Stimulated activated naive CD8-positive, alpha-beta T cell treated with anti-CD3 and anti-CD28 coated beads, Interleukin-15, Interleukin-2, amounts not matched to agents 100 ng/mL and 50 ng/mL, for 24 hours (primary cell): ENCODE data around the gene IGFL2.
"Not testable (repeated sequence)": the region's sequence is repeated elsewhere in the genome, so short reads cannot be mapped to it uniquely, and the experiment has no call there.

Experiments used
- H3K27ac Mint-ChIP-seq: one replicate; pipeline ENCODE4 v1.8.0; 2021; ENCODE audit warnings: mild to moderate bottlenecking, mixed read lengths
- H3K27me3 Mint-ChIP-seq: one replicate; pipeline ENCODE4 v1.8.0; 2021; ENCODE audit warnings: mixed read lengths
- H3K36me3 Mint-ChIP-seq: one replicate; pipeline ENCODE4 v1.8.0; 2021; ENCODE audit warnings: low read depth, mixed read lengths
- H3K4me1 Mint-ChIP-seq: one replicate; pipeline ENCODE4 v1.8.0; 2021; ENCODE audit warnings: low read depth, mixed read lengths
- H3K4me3 Mint-ChIP-seq: one replicate; pipeline ENCODE4 v1.8.0; 2021; ENCODE audit warnings: mild to moderate bottlenecking, mixed read lengths
- H3K9me3 Mint-ChIP-seq: one replicate; pipeline ENCODE4 v1.8.0; 2021; ENCODE audit warnings: mixed read lengths

IGFL2 gene

DNA sequence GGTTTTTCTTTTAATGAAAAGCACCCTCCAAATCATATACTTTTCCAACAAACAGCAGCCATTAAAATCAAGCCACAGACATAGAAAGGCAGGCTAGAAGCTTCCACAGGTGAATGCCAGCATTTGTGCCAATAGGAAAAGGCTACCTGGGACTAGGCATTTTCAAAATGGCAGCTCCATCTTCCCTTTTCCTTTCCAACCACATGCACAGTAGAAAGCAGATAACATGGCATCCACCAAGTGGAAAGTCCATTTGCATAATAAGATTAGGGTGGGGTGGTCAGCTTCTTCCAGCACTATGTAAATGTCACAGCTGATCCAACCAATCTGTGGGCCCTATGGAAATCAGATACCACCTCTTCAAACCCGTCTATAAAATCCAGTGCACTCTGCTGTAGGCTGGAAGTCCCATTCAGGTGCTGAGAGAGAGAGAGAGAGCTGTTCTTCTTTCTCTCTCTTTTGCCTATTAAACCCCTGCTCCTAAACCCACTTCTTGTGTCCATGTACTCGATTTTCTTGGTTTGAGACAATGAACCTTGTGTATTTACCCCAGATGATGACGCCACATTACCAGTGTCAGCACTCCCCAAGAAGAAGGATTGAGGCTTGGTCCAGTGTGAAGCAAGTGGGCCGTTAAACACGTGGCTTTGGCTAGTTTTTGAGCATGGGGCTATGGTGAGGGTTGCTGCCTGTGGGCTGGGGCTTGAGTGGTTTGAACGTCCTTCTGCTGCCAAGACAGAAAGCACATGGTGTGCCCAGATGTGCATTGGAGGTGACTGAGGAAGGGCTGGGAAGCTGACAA is 57.3 kb downstream of the IGFL2 start:
- Mint-ChIP-seq H3K36me3 (no peaks in the 10 kb centered on the region), H3K4me3 (no peak overlapping the region), H3K27ac (no peak overlapping the region), H3K27me3 (peaks cover 48% of the 10 kb centered on the region), H3K4me1 (peaks cover 9% of the 10 kb centered on the region), H3K9me3 (no peaks in the 10 kb centered on the region)

GRCh38 chr19:46206176-46206575 is 58.1 kb downstream of the IGFL2 start:
- Mint-ChIP-seq H3K27ac (no peak overlapping the region), H3K9me3 (no peaks in the 10 kb centered on the region), H3K4me3 (no peak overlapping the region), H3K36me3 (no peaks in the 10 kb centered on the region), H3K27me3 (peaks cover 55% of the 10 kb centered on the region), H3K4me1 (peaks cover 9% of the 10 kb centered on the region)

DNA sequence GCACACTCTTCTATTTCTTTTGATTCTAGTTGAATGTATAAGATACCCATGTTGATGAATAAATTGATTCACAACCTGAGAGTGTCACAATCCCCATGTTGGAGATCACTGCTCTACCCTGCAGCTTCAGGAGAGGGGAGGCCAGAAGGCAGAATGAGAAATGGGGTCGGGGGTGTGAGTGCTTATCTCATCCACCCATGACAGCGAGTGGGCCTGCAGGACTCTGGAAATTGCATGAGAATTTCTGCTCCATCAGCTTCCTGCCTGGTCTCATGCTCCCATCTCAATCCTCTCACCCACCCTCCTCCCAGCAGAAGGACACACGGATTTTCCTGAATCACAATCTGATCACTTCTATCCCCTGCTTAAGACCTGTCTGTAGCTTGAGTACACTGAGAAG is 58.6 kb downstream of the IGFL2 start:
- no peaks in the 10 kb centered on the region for H3K36me3 Mint-ChIP-seq
- no peak overlapping the region for H3K27ac Mint-ChIP-seq
- H3K9me3 Mint-ChIP-seq = no peaks in the 10 kb centered on the region
- H3K27me3 Mint-ChIP-seq = peaks cover 51% of the 10 kb centered on the region
- no peak overlapping the region for H3K4me3 Mint-ChIP-seq
- peaks cover 9% of the 10 kb centered on the region for H3K4me1 Mint-ChIP-seq

- H3K27ac Mint-ChIP-seq = not testable (repeated sequence)
These were observed 59.8 kb downstream of the IGFL2 start for GRCh38 chr19:46207858-46208257.

GRCh38 chr19:46209051-46209450 is 61.0 kb downstream of the IGFL2 start:
- Mint-ChIP-seq H3K9me3 (no peaks in the 10 kb centered on the region), H3K27me3 (peaks cover 44% of the 10 kb centered on the region)

More at GRCh38 chr19:46207858-46208257, 59.8 kb downstream of the IGFL2 start:
- H3K36me3 Mint-ChIP-seq, H3K9me3 Mint-ChIP-seq, H3K4me1 Mint-ChIP-seq, H3K4me3 Mint-ChIP-seq: not testable (repeated sequence)
- H3K27me3 Mint-ChIP-seq = peaks cover 41% of the 10 kb centered on the region

GRCh38 chr19:46209472-46209871 is 61.4 kb downstream of the IGFL2 start:
- Mint-ChIP-seq H3K4me1 (peaks cover 9% of the 10 kb centered on the region), H3K36me3 (no peaks in the 10 kb centered on the region), H3K27me3 (peaks cover 45% of the 10 kb centered on the region), H3K27ac (no peak overlapping the region), H3K4me3 (no peak overlapping the region), H3K9me3 (no peaks in the 10 kb centered on the region)

More at GRCh38 chr19:46209051-46209450, 61.0 kb downstream of the IGFL2 start:
- no peaks in the 10 kb centered on the region for H3K36me3 Mint-ChIP-seq
- H3K4me3 Mint-ChIP-seq = no peak overlapping the region
- peaks cover 9% of the 10 kb centered on the region for H3K4me1 Mint-ChIP-seq
- no peak overlapping the region for H3K27ac Mint-ChIP-seq

DNA sequence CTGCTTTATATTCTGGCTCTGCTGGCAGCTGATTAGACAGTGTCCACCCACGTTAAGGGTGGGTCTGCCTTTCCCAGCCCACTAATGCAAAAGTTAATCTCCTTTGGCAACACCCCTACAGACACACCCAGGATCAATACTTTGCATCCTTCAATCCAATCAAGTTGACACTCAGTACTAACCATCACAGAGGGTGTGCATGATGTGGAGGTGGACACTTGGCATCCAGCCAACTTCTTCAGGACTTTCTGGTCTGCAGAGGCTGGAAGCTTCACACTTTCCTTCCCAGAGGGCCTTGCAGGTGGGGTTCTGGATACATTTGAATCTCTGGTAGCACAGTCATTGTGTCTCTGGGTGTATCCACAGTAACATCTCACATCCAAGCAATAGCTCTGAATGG is 62.6 kb downstream of the IGFL2 start:
- peaks cover 9% of the 10 kb centered on the region for H3K4me1 Mint-ChIP-seq
- peaks cover 44% of the 10 kb centered on the region for H3K27me3 Mint-ChIP-seq
- no peak overlapping the region for H3K4me3 Mint-ChIP-seq
- no peaks in the 10 kb centered on the region for H3K9me3 Mint-ChIP-seq
- no peak overlapping the region for H3K27ac Mint-ChIP-seq
- H3K36me3 Mint-ChIP-seq = no peaks in the 10 kb centered on the region
